GM10847 (cell line): ENCODE measurements around the gene SLC30A10.

Source experiments
- POLR2A ChIP-seq: IDR thresholded peaks from 2 replicates; pipeline ENCODE4 v1.6.1; 2011; ENCODE audit not compliant: insufficient read length; ENCODE audit errors: extremely low read depth

The SLC30A10 gene

DNA sequence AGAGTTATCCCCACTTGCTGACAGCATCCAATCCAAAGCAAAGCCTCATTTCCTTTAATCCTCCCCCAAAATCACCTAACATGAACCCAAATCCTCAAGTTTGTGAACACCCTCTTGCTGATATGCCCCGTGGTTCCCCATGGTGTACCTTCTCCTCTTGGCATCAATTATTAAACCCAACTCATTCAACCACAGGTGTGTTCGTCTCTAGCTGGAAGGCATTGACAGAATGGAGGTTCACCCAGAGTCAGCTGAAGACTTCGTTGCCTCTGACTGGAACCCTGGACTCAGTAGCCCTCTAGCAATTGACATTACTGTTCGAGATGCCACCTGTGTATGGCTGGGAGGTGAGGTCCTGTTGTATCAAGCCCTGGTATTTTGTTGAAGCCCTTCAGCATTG, 22.8 kb downstream of the SLC30A10 start:
- TF ChIP-seq POLR2A, result no peak

DNA sequence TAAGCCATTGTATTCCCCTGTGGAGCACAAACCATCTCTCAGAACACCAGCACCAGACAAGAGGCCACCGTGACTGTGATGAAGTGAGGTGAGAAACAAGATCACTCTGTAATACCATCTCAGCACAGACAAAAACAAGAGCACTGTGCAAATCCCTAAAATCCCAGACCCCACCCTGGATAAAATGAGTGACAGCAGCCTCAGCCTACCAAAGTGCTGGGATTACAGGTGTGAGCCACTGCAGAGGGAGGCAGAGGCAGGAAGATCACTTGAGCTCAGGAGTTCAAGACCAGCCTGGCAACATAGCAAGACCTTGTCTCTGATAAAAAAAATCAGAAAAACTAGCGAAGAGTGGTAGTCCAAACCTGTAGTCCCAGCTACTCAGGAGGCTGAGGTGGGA, 23.4 kb downstream of the SLC30A10 start:
- no peak for TF ChIP-seq POLR2A

GRCh38 chr1:219903353-219903871, 24.9 kb downstream of the SLC30A10 start:
- no peak for TF ChIP-seq POLR2A

GRCh38 chr1:219902951-219903350, 25.4 kb downstream of the SLC30A10 start:
- no peak for TF ChIP-seq POLR2A

DNA sequence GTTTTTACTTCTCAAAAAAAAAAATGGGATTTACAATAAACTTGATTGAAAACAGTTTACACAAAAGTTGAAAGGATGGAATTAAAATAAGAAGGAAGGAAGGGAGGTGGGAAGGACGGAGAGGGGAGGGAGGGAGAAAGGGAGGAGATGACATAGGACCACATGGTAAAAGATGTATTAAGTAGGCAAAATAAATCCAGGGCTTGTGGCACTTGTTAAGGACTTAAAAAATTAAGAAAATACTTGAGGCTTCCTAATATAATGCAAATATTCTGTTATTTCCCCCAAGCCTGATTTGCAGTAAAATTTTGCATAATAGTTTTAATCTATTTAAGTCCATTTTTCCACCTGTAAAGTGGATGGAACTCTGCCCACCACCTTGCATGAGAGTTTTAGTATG, 27.5 kb downstream of the SLC30A10 start:
- no peak for TF ChIP-seq POLR2A

DNA sequence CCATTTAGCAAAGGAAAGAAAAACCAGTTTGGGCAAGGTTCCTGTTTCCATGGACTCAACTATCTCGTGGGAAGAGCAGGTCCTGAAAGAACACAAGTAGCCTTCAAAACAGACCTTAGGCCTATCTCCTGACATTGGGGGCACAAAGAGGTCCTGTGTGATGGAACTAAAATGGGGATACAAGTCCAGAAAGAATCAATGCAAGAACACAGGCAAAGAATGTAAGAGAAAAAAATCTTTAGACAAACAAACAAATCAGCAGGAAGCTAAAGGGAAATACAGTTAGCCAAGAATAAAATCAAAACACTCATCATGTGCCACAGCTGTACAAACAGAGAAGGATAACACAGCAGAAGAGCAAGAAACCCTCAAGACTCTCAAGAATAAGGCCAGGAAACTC, 28.2 kb downstream of the SLC30A10 start:
- TF ChIP-seq POLR2A, result no peak

- no peak for TF ChIP-seq POLR2A
Observed at GRCh38 chr1:219898375-219898774, 30.0 kb downstream of the SLC30A10 start.

- TF ChIP-seq POLR2A, result no peak
Observed at GRCh38 chr1:219897914-219898313, 30.4 kb downstream of the SLC30A10 start.

GRCh38 chr1:219885680-219886079, 42.7 kb downstream of the SLC30A10 start:
- TF ChIP-seq POLR2A, result no peak

- TF ChIP-seq POLR2A, result no peak
Observed at GRCh38 chr1:219883400-219884332, 44.7 kb downstream of the SLC30A10 start.

GRCh38 chr1:219882755-219883154, 45.6 kb downstream of the SLC30A10 start:
- TF ChIP-seq POLR2A, result no peak

DNA sequence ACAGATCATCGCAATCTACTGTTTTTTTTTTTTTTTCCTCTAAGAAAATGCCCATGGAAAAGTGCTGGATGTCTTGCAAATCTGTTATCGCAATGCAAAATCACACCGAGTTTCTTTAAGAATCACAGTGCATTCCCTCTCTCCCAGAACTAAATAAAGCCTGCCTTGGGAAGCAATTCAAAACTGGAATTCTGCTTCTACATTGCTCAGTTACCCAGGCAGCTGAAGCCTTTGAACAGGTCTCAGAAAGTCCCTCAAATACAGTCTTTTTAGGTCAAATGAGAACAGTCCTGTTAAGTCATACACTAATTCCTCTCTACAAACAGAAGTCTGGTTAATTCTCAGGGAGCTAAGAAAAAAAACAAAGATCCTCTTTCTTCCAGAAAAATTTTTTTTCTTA, 46.3 kb downstream of the SLC30A10 start:
- TF ChIP-seq POLR2A, result no peak

DNA sequence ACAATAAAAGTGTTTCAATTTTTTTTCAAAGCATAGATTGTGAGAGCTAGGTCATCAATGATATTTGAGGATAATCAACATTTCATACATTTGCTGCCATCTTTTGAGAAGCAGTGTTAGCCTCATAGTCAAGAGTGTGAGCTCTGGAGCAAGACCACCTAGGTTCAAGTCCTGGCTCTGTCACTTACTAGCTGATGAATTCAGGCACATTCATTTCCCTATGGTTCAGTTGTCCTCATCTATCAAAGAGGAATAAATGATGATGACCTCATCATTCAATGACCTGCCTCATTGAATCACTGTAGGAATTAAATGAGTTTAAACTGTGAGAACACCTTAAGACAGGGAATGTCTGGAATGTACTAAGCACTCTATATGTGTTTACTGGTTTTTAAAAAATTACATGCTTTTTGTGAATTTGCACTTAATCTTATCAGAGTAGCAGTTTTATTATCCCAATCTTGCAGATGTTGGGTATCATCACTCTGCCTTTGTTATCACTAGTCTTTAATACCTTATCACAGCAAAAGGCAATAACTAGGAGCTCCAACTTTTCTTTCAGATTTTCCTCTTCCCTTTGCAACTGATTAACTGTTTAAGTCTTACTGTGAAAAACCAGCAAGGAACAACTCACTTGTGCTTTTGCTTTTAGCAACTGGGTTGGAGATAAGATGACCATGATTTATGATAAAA, 47.4 kb downstream of the SLC30A10 start:
- no peak for TF ChIP-seq POLR2A

DNA sequence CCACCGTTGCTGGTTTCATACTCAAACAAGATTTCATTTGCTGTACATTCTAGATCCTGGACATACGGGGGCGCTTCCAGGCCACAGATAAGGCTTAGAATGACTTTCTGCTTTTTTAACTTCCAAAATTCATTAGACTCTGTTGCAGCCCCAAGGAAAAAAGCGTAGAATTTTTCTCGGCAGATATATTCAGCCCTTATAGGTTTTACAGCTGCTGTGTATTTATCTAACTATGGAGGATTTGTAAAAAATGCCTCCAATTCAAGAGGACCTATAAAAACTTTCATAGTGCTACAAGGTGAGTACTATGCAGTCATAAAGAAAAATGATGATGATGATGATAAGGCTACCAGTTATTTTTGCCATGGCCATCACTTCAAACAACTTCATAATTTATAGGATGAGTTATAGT, 51.6 kb downstream of the SLC30A10 start:
- no peak for TF ChIP-seq POLR2A

DNA sequence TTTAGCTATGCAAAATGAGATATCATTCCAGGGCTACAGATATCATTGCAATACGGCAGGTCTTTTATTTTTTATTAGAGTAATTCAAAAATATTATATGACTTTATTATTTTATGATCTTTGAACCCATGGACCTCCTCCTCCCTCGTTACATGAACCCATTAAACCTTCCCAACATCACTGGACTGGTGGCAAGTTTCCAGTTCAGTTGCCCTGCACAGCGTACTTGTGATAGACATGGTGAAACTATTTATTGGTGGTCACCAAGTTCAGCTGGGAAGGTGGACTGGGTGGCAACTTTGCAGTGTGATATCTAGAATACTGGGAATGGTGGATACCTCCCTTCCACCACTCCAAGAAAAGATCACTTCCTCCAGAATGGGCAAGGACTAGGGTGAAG, 52.5 kb downstream of the SLC30A10 start:
- no peak for TF ChIP-seq POLR2A

DNA sequence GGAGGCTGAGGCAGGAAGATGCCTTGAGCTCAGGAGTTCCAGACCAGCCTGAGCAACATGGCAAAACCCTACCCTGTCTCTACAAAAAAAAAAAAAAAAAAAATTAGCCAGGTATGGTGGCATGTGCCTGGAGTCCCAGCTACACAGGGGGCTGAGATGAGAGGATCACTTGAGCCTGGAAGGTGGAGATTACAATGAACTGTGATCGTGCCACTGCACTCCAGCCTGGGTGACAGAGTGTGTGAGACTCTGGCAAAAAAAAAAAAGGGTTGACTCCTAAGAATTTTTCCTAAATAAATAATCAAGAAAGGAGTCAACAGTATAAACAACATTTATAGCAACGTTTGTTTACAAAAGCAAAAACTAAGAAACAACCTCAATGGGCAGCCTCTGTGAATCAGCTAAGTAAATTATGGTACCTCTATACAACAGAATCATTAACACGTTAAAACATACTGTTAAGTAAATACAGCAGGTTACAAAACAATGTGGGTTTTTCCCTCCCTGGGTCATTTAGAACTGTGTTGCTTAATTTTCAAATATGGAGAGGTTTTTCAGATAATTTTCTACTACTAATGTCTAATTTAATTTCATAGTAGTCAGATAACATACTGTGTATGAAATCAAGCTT, 56.8 kb downstream of the SLC30A10 start:
- TF ChIP-seq POLR2A, result no peak
